Hematopoietic multipotent progenitor cell (in vitro differentiated cells): ENCODE data around the gene MARF1. TPM values are rescaled to one million over a fixed set of nuclear protein-coding genes. Genes with fewer than 3 reads are reported as not detected.

ENCODE experiments used
- DNase-seq, 3 donors: peaks; one replicate each; pipeline ENCODE4 v3.0.0-alpha.2; 2011 to 2015; ENCODE audit warnings: low read depth in 2 of 3, low spot score in 2 of 3
- total RNA-seq: library from RNA; depleted of rRNA; stranded (reverse); fragments of >200 nt; gene quantifications from one replicate; pipeline ENCODE4 v1.2.3, GENCODE V29; 2012

The MARF1 gene
- total RNA-seq, 1 donor = 25.0 TPM

DNA sequence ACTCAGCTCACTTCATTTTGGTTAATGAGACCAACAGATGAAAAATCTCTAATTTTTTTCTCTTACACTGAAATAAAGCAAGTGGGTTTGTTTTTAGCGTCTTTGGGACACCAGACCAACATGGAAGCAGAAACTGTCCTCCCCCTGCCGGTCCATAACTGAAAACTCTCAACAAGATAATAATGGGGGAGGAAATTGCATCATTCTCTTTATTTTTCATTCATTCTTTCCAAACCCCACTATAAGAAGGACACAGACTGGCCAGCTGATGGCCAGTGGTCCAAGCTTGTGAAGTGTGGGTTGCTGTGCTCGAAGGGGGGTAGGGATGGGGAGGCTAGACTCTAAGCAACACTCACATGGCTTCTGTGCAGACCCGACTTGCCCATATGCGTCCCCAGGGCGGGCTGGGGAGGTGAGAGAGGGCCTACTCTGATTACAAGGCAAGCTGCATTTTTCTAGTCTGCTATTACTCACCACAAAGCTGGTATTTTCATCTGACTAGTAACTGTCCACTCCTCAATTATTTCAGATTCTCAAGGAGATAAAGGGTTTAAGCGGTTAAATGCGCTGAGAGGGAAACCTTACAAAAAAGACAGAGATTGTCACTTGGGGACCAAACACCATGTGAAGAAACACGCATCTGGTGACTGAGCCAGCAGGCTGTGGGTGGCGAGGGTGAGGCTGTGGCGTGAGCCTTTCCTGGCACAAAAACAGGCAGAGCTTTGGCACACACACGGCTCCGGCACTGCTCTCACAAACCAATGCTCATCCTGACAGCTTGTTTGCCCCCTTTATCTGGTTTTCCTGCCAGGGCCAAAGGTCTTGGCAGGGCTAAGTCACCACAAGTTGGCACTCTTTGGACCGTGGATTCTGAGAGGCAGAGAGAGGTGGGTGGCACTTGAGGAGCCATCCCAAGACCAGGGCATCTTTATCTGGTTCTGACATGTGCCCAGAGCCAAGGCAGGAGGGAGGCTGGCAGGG is 38.2 kb downstream of the MARF1 start:
- DNase-seq = peak in 1 of 3 donors; percentile 5

DNA sequence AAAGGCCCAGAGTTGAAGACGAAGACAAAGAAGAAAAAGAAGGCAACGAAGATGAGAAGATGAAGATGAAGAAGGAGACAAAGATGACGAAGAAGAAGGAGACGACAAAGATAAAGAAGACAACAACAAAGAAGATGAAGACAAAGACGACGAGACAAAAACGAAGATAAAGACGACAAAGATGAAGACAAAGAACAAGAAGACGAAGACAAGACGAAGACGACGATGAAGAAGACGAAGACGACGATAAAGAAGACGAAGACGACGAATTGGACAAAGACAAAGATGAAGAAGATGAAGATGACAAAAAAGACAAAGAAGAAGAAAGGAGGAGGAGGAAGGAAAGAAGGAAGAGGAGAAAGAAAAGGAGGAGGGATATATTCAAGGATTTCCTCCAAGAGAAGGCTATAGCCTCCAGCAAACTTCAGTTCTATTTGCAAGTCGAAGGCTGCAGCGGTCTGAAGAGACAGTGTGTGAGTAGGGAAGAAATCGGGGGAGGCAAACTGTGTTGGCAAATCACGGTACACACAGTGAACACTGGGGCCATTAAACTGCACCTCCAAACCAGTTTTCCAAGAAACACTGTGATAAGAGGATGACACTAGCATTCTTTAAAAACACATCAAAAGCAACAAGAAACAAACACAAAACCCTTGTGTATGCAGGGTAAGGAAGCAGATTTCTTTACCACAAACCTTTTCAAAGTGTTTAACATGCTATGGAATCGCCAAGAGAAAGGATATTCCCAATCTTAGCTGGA is 40.5 kb downstream of the MARF1 start:
- DNase-seq = no peak

DNA sequence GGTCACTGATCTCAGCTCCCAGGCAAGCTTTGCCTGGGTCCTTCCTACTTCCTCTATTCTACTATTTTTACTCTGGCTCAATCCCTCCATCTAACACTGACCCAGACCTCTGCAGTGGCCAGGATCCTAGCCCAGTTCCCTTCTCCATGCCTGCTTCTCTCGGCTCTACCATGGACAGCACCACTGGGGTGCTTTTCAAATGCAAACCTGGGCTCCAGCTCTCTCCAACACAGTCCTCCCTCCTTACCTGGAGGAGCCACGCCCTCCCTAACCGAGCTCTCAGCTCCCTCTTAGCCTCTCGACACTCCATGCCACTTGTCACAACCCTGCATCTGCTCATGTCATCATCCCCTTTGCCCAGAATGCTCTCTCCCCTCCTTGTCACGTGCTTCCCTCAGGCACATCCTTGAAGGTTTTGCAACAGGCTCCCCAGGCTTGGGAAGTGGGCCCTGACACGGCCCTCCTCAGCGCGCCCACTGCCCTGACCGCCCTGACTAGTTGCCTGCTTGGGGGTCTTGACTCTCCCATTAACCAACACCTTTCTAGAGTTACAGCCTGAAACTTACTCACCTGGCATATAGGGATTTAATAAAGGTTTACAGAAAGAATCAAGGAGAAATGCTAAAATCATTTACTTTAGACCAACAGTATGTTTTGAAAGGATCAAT is 41.6 kb downstream of the MARF1 start:
- no peak for DNase-seq

DNA sequence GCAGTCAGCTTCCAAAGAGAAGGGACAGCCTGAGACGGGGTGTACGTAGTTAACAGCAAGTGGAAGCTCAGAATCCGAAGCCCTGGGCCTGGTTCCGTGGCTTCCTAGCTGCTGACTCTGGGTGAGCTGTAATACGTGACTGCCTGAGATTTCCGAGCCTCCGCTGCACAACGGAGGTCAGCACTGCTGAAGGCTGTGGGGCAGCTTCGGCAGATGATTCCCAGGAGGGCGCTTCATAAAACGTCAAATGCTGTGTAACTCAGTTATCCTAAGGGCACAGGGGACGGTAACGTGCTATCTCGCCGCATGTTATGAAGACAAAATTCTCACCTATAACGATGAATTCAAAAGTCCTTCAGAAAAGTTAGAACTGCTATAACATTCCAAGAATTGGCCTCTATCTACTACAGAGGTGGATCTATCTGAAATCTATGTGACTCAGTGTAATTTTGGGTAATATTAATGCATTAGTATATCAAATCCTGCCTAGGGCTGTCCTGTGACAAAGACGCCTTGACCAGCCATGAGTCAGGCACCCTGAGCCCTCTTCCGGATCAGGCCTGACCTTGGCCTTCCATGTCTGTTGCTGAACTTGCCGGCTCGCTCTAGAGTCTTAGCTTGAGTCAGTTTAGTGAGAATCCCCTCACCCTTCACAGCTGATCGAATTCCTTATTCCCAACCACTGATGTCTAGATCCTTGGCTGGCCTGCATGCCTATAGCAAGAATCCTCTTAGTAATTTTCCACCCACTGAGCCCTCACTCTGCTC is 43.5 kb downstream of the MARF1 start:
- DNase-seq = no peak

DNA sequence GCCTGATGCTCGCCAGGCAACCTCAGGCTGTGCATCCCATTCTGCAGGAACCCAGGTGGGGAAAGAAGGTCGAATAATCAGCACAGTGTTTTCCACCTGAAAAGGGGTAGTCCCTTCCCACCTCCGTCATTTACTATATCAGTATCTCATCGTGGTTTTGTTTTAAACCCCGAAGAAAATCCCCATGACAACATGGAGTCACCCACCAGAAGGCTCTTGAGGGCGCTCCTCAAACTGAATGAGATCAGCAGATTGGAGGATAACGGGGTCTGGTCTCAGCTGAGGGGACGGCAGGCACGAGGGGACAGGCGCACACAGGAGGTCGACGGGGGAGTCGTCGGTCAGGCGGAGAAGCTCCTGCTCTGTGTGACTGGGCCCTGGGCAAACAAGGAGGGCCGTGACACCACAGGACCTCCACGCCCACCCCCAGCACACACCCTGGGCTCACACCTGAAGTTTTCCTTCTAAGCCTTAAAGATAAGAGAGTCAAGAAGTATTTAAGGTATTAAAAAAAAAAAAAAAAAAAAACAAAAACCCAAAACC is 44.2 kb downstream of the MARF1 start:
- no peak for DNase-seq

DNA sequence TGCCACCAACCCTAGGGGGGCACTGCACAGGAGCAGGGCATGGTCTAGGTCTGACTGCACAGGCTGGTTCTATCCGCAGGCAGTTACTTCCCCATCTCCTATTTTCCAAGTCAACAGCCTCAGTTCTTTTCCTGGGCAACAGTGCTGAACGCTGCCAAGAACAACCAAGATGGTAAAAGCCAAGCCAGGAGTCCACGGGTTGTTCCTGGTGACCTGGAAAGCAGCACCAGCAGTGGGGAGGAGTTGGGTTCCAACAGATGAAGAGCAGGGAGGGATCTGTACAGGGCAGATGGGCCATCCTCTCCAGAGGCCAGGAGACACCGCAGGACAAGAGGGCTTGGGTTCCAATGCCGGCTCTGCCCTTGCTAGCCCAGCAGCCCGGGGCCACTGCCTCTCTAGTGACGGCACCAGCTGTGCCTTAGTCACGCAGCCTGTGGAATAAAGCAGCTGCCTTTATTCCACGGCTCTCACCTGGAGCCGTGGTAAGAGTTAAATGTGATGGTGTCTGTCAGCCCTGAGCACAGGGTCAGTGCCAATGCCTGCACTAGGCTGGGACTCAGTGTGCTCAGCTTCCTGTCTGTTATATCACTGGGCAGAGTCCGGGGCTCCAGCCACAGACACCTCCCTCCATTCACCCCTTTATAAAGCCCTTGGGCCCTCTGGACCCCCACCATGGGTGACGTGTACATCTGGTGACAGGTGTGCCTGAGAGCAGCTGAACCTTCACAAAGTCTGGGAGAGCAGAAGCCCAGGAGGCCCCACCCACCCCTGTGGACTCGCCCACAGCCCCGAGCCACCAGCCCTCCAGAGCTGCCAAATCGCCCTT is 44.9 kb downstream of the MARF1 start:
- DNase-seq = no peak

DNA sequence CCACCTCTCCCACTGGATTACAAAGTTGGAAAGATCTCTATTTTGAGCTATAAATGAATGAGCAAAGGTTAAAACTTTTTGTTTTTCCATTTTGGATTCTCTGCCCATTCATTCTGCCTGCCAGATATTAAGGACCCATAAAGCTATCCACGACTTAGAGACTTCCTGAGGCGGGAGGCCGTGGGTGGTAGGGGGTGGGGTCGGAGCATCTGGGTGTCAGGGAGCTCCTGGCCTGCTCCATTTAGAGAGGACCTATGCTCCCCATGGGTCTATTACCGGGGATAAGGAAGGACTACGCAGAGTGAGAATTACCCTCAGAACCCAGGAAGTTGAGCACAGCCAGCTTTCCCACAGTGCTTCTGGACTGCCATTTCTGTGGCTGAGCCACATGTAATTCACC is 45.8 kb downstream of the MARF1 start:
- no peak for DNase-seq

DNA sequence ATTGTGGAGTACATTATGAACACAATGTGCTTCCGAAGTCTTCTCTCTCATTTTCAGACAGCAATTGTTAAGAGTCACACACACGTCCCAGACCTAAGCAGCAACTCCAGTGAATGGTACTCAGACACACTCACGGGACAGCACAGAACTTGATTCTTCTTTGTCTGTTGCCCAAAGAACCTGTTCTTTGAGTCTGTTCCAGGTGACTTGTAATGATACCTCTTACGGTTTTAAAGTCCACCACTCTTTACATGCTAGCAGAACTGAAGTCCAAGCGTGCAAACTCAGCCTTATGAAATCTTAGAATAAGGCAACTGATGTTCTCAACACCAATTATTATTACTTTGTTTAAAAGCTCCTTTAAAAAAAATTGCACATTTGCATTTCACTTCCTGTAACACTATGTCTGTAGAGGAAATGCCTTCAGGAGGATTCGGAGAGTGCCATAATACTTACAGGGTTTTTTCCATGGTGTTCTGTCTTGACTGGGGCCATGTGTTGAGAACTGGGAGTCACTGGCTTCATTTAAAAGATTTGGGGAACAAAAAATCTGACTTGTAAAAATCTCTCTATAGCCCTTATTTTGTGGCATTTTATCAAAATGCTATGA is 48.1 kb downstream of the MARF1 start:
- DNase-seq = no peak

DNA sequence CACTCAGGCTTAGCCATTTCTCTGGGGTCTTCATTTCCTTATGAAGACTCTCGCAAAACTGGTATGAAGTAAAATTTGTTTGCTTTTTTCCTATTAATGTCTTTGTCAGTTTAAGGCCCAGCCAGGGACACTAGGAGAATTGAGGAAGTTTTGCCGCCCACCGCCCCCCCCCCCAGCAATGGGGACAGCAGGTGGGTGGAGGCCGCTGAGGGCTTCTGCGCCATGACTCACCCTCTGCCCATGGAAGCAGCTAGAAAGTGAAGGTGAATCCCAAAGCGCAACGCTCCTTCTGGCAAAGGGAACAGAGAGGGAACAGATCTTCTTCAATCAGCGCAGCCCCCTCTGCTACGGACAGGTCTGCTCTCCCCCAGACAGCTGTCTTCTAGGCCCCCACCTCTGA is 49.7 kb downstream of the MARF1 start:
- DNase-seq = peak in 1 of 3 donors; percentile 57

DNA sequence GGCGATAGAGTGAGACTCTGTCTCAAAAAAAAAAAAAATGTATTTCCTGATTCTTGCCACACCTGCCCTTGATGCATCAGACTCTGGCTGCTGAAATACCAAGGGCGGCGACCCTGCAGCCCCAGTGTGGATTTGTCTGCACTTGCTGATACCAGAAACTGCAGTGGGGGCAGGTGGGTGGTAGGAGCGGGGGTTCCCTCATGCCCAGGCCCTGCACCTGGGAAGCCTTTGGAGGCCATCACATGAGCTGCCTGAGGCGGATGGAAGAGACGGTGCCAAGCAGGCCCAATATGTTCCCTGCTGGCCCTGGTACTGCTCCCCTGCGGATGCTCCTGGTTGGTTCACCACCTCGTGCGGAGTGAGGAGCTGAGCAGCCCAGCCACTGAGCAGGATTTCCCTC is 50.6 kb downstream of the MARF1 start:
- peak in 2 of 3 donors; percentile 28 to 30 for DNase-seq

DNA sequence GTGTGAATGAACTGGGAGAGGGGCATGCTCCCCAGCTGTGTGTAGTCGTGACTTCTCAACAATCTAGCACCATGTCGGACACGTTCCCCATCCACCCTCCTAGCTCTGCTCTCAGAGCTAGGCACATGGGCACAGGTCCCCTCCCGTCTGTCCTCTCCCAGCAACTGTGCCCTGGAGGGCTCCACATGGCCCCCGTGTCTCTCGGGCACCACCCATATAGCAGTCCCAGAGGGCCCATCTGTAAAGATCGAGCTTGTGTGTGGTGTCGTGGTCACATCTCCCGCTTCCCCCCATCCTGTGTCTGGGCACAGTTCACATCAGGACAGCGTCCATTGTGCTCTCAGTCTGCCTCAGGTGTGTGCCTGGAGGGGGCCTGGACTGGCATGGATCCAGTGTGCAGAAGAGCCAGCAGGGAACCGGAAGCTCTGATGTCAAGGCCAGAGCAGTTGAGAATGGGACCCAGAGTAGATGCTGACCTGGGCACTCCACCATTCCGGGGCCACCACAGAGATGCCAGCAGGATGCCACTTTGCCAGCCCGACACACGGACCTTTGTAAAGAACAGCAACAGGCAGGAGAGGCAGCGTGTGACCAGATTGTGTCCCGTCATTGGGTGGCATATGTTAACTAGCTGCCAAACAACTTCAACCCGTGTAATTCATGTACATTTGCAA is 55.7 kb downstream of the MARF1 start:
- no peak for DNase-seq

DNA sequence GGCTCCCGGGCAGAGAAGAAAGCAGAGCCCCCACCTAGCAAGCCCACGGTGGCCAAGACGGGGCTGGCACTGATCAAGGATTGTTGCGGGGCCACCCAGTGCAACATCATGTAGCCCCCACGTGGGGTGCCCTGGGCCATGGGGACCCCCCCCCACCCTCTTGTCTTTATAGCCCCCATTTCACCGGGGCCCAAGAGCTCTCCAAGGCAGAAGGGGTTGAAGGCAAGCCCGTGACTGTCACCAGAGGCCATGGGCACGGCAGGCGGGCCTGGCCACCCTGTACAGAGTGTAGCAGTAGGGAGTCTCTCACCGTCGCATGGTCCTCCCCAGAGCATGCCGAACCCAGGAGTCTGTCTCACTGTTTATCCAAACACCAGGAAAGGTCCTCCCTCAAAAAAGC is 56.2 kb downstream of the MARF1 start:
- DNase-seq = no peak

DNA sequence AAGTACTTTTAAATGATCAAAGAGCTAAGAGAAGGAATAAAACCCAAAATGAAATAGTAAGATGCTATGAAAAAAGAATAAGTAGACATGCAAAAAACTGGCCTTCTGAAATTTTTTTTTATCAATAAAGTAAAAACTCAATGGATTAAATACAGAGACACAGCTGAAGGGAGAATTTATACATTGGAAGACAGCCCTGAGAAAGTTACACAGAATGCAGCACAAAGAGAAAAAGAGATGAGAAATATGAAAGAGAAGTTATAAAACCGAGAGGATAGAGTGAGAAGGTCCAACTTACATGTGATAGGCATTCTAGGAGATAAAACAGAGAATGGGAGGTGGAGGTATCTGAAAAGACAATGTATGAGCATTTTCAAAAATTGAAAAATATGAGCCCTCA is 57.0 kb downstream of the MARF1 start:
- DNase-seq = no peak

DNA sequence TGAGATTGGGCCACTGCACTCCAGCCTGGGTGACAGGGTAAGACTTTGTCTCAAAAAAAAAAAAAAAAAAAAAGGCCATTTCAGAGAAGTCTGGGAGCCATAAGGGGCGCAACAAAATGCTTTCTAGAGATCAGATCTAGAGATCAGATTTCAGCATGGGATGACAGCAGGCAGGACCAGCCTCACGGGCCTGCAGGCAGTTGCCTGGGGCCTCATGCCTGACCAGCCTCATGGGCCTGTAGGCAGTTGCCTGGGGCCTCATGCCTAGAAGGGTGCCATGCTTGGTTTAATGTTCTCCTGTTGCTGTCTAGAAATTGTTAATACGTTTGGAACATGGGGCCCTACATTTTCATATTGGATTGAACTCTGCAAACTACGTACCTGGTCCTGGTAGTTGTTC is 59.4 kb downstream of the MARF1 start:
- no peak for DNase-seq

DNA sequence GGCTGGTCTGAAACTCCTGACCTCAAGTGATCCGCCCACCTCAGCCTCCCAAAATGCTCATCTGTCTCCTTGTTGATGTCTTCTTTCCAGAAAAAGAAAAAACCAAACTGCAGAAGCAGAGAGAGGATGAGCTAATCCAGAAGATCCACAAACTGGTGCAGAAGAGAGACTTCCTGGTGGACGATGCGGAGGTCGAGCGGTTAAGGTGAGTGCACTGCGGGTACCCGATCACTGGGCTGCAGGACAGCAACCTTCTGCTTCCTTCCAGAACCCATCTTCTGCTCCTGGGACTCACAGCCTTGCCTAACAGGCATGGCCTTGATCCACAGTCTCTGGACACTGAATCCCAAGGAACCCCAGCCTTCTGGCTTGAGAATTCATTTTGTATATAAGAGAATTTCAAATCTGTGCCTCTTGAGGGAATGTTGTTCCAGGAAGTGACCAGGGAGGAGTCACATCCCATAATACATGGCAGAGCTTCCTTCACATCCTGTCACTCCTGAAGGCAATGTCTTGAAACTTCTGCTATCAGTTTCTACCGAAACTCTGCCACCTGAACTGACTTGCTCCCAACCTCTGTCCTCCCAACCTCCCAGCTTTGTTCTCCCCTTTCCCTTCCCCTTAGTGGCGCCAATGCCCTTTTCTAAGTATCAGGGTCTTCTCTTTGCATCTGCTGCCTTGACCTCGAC is 61.7 kb downstream of the MARF1 start:
- DNase-seq = no peak

DNA sequence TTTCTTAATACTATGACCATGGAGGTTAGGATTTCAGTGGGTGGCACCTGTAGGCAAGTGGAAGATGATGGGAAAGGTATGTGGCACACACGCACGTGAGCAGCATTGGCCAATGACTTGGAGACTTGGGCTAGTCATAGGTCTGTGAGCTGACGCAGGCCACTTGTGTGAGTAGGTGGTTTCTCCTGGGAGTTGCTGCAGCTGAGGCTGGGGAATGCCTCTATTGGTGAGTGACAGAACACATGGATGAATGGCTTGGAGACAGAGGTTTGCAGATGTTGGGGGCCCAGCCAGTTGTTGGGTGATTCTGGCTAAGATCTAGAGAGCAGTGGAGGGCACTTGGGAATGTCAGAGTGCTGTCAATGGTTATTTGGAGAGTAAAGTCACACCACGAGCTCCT is 64.1 kb downstream of the MARF1 start:
- DNase-seq = no peak

DNA sequence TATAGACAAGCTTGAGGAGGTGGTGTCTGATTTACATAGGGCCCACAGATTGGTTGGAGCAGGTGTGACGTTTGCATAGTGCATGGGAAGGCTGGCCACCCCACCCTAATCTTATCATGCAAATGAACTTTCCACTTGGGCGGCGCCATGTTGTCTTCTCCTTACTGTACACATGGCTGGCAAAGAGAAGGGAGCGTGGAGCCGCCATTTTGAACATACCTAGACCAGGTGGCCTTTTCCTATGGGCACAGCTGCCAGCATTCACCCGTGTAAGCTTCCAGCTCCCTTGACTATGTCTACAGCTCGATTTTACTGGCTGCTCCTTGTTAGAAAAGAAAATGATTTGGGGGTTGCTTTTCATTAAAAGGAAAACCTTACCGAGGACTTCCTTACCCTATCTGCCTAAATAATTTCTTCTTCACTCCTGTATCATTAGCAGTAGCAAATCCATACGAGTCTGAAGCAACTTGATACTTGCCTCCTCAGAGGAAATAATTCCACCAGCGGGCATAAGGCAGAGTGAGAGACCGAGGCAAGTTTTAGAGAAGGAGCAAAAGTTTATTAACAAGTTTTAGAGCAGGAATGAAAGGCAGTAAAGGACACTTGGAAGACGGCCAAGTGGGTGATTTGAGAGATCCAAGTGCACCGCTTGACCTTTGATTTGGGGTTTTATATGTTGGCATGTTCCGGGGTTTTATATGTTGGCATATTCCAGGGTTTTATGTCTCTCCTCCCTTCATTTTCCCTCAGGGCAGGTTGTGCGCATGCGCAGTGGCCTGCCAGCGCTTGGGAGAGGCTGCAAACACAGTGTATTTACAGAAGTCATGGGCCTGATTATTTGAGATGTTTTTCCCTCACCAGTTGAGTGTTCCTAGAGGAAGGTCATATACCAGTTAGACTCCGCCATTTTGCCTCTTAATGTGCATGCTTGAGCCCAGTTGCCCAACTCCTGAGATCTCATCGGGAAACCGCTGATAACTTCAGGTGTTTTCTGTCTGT is 65.7 kb downstream of the MARF1 start:
- DNase-seq = no peak
